ENCODE data around the gene ENPP7.

DNA sequence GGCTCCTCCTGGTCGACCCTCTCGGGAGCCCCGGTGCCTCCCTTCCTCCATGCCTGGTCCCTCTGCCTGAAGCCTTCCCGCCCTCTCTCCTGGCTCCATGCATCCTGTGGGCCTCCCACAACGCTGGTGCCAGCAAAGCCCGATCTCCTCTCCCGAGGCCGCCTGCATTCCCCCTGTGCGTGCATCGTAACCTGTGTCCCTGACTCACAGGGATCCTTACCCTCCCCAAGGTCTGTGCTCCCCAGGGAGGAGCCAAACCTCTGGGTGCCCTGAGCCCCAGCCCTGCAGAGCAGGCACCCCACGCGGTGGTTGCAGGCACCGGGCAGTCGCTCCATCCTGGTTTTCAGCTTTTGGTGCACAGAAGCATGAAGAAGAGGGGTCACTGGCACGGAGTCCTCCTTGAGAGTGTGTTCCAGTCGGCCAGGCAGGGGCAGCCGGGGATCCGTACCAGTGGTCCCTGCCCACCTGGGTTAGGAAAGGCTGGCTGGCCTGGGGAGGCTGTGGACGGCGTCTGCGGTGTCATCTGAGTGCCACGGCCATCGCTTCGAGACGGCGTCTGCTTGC lies 1.8 kb upstream of the ENPP7 start:
- TF ChIP-seq EZH2 (optimal IDR thresholded peaks at IDR 0.05; ENCODE audit: low read depth, low read length) (no peak), EZH2phosphoT487 (IDR thresholded peaks at IDR 0.05; ENCODE audit: low read length) (no peak)
- TF ChIP-seq, protein P1, sequence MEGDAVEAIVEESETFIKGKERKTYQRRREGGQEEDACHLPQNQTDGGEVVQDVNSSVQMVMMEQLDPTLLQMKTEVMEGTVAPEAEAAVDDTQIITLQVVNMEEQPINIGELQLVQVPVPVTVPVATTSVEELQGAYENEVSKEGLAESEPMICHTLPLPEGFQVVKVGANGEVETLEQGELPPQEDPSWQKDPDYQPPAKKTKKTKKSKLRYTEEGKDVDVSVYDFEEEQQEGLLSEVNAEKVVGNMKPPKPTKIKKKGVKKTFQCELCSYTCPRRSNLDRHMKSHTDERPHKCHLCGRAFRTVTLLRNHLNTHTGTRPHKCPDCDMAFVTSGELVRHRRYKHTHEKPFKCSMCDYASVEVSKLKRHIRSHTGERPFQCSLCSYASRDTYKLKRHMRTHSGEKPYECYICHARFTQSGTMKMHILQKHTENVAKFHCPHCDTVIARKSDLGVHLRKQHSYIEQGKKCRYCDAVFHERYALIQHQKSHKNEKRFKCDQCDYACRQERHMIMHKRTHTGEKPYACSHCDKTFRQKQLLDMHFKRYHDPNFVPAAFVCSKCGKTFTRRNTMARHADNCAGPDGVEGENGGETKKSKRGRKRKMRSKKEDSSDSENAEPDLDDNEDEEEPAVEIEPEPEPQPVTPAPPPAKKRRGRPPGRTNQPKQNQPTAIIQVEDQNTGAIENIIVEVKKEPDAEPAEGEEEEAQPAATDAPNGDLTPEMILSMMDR (IDR thresholded peaks at IDR 0.05; ENCODE audit: low read length) = no peak
